HCT116 (cell line): ENCODE data around the gene HIRA.

ENCODE experiments used
- CEBPB ChIP-seq: IDR thresholded peaks from 2 replicates; pipeline ENCODE4 v1.6.1; 2012; ENCODE audit warnings: low read depth
- CTCF ChIP-seq, 3 experiments: fragments of 200-600 bp in 1 of 3; sonication (generic) in 1 of 3; IDR thresholded peaks in 2 of 3; conservative IDR thresholded peaks in 1 of 3; 2 replicates each; pipeline ENCODE4 v1.5.1; 2012 to 2017; ENCODE audit warnings: low read depth in 2 of 3, low read length in 2 of 3, antibody characterized with exemption in 1 of 3, borderline replicate concordance in 1 of 3, control low read depth in 1 of 3, mild to moderate bottlenecking in 1 of 3, mixed read lengths in 1 of 3, mixed run types in 1 of 3, moderate library complexity in 1 of 3; ENCODE audit not compliant: insufficient read depth in 1 of 3
- ELF1 ChIP-seq: IDR thresholded peaks from 2 replicates; pipeline ENCODE4 v1.6.1; 2012; ENCODE audit warnings: low read depth, borderline replicate concordance
- EZH2 ChIP-seq: fragments of 200-600 bp; sonication (generic); IDR thresholded peaks from 2 replicates; pipeline ENCODE4 v1.6.1; 2017; ENCODE audit warnings: antibody characterized with exemption, mixed run types
- FOSL1 ChIP-seq: IDR thresholded peaks from 2 replicates; pipeline ENCODE4 v1.6.1; 2012; ENCODE audit warnings: low read depth
- MAX ChIP-seq: IDR thresholded peaks from 2 replicates; pipeline ENCODE4 v1.6.1; 2012
- POLR2A ChIP-seq: IDR thresholded peaks from 2 replicates; pipeline ENCODE4 v1.7.0; 2011; ENCODE audit warnings: borderline replicate concordance; ENCODE audit not compliant: insufficient read depth, insufficient read length; ENCODE audit errors: extremely low read depth
- POLR2AphosphoS5 ChIP-seq: IDR thresholded peaks from 2 replicates; pipeline ENCODE4 v1.6.1; 2011; ENCODE audit warnings: mild to moderate bottlenecking, low read depth, low read length, moderate library complexity
- RAD21 ChIP-seq: IDR thresholded peaks from 2 replicates; pipeline ENCODE4 v1.6.1; 2012; ENCODE audit warnings: low read depth, mild to moderate bottlenecking
- REST ChIP-seq: IDR thresholded peaks from 2 replicates; pipeline ENCODE4 v1.6.1; 2012; ENCODE audit warnings: low read depth
- SP1 ChIP-seq: IDR thresholded peaks from 2 replicates; pipeline ENCODE4 v1.6.1; 2012; ENCODE audit warnings: low read depth
- SRF ChIP-seq: IDR thresholded peaks from 2 replicates; pipeline ENCODE4 v1.6.1; 2012; ENCODE audit warnings: low read depth
- ZNF274 ChIP-seq: fragments of 200-500 bp; sonication (Bioruptor generic); IDR thresholded peaks from 2 replicates; pipeline ENCODE4 v1.6.1; 2014; ENCODE audit warnings: mild to moderate bottlenecking, low read depth, low read length, inconsistent platforms
- TF ChIP-seq, protein P1 (sequence below): IDR thresholded peaks from 2 replicates; pipeline ENCODE4 v1.6.1; 2012

- TF ChIP-seq CTCF (IDR thresholded peaks at IDR 0.05 in 2 of 3, conservative IDR thresholded peaks at IDR 0.05 in 1 of 3; ENCODE audit: borderline replicate concordance in 1 of 3, insufficient read depth in 1 of 3, low read depth in 2 of 3, low read length in 2 of 3) (no peak), ELF1 (no peak), REST (no peak), CEBPB (no peak), MAX (no peak), EZH2 (no peak), POLR2AphosphoS5 (no peak), ZNF274 (no peak), POLR2A (no peak), RAD21 (no peak), SRF (no peak), FOSL1 (no peak), SP1 (no peak)
- TF ChIP-seq, protein P1, sequence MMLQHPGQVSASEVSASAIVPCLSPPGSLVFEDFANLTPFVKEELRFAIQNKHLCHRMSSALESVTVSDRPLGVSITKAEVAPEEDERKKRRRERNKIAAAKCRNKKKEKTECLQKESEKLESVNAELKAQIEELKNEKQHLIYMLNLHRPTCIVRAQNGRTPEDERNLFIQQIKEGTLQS: no peak
These were observed 26.9 kb downstream of the HIRA start for GRCh38 chr22:19404676-19405075.
